ENCODE data around the gene ADAMTS6.
"Not testable (repeated sequence)": the region's sequence is repeated elsewhere in the genome, so short reads cannot be mapped to it uniquely, and the experiment has no call there.

Gene ADAMTS6, protein sequence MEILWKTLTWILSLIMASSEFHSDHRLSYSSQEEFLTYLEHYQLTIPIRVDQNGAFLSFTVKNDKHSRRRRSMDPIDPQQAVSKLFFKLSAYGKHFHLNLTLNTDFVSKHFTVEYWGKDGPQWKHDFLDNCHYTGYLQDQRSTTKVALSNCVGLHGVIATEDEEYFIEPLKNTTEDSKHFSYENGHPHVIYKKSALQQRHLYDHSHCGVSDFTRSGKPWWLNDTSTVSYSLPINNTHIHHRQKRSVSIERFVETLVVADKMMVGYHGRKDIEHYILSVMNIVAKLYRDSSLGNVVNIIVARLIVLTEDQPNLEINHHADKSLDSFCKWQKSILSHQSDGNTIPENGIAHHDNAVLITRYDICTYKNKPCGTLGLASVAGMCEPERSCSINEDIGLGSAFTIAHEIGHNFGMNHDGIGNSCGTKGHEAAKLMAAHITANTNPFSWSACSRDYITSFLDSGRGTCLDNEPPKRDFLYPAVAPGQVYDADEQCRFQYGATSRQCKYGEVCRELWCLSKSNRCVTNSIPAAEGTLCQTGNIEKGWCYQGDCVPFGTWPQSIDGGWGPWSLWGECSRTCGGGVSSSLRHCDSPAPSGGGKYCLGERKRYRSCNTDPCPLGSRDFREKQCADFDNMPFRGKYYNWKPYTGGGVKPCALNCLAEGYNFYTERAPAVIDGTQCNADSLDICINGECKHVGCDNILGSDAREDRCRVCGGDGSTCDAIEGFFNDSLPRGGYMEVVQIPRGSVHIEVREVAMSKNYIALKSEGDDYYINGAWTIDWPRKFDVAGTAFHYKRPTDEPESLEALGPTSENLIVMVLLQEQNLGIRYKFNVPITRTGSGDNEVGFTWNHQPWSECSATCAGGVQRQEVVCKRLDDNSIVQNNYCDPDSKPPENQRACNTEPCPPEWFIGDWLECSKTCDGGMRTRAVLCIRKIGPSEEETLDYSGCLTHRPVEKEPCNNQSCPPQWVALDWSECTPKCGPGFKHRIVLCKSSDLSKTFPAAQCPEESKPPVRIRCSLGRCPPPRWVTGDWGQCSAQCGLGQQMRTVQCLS (N-terminal part only)

DNA sequence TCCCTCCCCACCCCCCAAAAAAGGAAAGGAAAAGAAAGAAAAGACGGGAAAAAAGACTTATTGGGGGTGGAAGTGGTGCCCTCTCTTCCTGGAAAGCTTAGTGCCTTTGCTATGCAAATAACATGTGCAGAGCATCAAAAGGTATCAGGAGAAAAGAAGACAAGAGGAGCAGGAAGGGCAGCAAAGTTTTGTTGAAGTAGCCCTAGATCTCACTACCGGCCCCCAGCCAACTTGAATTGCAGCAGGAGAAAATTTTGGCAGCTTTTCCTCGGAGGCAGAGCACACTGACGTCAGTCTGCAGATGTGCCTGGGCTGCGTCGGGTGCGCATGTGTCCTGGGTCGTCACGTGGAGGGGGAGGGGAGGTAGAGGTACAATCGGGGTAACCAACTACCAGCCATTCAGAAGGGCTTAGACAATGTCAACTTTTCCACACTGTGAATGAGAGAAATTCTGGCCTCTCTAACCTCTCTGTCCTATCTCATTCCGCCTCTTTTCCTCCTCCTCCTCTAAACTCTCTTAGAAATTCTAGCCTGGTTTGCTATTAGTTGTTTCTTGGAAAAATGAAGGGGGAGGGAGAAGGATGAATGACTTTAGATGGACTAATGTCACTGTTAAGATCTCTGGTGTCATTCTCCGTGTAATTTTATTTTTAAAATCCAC, at the start of gene ADAMTS6:
ADAMTS6 (minus strand) TSS at position 286 of the 661 bp plus-strand sequence. CDS start 8,247 bp downstream, outside the sequence.
- peak; percentile 64 for DNase-seq

DNA sequence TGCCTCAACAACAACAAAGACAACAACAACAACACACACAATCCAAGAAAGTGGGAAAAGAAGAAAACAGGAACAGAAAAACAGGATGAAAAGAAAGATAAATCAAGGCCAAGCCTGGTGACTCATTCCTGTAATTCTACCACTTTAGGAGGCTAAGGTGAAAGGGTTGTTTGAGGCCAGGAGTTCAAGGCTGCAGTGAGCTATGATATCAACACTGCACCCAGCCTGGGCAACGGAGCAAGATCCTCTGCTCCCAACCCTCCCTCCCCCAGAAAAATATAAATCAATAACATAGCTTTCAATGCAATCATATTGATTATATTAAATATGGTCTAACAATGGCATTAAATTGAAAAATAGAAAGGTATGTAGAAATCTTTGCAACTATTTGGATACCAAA, 49.2 kb upstream of the ADAMTS6 start:
- no peak for DNase-seq

DNA sequence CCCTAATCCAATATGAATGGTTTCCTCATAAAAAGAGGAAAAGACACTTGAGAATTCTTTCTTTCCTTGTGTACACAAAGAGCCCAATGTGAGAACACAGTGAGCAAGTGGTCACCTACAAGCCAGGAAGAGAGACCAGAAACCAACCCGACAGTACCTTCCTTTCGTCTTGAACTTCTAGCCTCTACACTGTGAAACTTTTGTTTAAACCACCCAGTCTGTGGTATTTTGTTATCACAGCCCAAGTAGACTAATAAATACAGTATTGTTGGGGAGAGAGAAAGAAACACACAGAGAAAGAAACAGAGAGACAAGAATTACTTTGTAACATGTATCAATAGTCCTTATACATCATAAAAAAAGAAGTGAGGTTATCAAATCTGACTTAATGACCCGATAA, 44.0 kb upstream of the ADAMTS6 start:
- no peak for DNase-seq

DNA sequence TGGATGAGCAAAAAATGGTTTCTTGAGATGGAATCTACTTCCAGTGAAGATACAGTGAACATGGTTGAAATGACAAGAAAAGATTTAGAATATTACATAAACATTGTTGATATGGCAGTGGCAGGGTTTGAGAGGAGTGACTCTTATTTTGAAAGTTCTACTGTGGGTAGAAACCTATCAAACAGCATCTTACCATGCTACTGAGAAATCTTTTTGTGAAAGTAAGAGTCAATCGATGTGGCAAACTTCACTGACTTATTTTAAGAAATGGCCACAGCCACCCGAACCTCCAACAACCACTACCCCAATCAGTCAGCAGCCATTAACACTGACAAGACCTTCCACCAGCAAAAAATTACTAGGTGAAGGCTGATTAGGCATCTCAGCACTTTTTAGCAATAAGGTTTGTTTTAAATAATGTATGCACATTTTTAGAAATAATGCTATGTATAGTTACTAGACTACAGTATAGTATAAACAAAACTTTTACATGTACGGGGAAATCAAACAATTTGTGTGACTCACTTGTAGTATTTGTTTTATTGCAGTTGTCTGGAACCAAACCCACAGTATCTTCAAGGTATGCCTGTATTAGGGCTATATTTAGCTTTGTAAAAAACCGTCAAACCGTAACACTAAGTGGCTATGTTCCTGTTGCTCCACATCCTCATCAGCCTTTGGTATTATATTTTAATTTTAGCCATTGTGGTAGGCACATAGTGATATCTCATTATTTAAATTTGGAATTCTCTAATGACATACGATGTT, 30.6 kb upstream of the ADAMTS6 start:
- no peak for DNase-seq

DNA sequence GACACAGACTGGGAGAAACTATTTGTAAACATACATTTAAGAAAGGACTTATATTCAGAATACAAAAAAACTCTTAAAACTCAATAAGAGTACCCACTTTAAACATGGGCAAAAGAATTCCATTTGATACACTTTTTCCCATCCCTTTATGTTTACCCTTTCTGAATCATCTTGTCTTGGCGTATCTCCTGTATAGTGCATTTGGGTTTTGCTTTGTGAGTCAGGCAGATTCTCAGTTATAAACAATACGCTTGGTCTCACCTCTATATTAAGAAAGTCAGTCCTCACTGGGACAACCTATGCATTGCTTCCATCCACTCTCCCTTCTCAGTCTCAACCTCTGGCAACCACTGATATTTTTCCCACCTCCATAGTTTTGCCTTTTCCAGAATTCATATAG, 27.3 kb upstream of the ADAMTS6 start:
- DNase-seq, result no peak

DNA sequence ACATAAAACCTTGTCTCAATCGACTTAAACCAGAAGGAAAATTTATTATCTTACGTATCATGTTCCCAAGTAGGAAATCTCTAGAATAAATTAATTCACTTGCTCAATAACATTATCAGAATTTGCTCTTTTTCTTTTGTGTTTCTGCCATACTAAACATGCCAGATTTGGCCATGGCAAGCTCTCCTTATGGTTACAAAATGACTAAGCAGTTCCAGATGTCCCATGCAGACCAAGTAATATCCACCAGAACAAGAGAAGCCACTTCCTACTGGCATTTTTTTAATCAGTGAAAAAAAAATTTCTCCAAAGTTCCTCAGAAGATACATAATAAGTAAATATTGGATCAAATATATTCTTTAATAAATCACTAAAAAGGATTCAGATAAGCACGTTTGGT, 25.2 kb upstream of the ADAMTS6 start:
- no peak for DNase-seq

DNA sequence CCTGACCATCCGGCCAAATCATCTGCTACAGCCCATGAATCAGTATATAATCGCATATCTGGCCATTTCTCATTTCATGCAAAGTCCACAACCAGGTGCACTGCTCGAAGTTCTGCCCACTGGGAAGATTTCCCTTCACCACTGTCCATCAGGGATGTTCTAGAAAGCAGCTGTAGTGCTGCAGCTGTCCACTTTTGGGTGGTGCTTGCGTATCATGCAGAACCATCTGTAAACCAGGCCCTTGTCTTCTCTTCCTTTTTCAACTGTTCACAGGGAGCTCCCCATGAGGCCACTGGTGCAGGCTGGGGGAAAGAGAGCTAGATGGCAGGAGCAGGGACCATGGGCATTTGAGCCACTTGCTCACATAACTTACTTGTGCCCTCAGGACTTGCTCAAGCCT, 7.4 kb upstream of the ADAMTS6 start:
- no peak for DNase-seq

DNA sequence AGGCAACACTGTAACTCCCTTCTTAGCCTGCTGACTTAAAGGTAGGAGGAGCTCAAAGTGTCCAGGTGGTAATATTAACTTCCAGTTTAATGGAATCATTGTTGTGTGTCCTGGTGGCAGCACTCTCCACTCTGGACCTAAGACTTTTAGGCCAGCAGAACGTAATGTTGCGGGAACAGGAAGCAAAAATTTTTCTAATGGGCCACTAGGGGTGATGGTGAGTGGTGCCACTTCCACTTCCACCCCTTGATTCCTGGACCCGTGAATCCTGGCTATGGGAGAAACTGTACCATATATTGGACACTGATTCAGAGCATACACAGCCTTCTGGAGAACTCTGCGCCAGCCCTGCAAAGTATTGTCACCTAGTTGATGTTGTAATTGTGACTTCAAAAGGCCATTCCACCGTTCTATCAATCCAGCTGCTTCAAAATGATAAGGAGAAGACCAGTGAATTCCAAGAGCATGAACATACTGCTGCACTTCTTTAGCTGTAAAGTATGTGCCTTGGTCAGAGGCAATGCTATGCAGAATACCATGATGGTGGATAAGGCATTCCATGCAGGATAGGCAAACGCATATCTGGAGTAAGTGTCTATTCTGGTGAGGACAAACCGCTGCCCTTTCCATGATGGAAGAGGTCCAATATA, 6.4 kb upstream of the ADAMTS6 start:
- DNase-seq, result not testable (repeated sequence)

DNA sequence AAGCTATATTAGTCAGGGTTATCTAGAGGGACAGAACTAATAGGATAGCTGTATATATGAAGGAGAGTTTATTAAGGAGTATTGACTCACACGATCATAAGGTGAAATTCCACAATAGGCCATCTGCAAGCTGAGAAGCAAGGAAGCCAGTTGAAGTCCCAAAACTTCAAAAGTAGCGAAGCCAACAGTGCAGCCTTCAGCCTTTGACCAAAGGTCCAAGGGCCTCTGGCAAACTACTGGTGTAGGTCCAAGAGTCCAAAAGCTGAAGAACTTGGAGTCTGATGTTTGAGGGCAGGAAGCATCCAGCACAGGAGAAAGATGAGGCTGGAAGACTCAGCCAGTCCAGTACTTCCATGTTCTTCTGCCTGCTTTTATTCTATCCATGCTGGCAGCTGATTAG, 5.1 kb upstream of the ADAMTS6 start:
- DNase-seq, result not testable (repeated sequence)

DNA sequence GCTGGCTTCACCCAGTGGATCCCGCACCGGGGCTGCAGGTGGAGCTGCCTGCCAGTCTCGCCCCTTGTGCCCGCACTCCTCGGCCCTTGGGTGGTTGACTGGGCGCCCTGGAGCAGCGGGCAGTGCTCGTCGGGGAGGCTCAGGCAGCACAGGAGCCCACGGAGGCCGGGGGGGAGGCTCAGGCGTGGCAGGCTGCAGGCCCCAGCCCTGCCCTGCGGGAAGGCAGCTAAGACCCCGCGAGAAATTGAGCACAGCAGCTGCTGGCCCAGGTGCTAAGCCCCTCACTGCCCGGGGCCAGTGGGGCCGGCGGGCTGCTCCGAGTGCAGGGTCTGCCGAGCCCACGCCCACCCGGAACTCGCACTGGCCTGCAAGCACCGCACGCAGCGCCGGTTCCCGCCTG, 3.7 kb upstream of the ADAMTS6 start:
- DNase-seq, result no peak

DNA sequence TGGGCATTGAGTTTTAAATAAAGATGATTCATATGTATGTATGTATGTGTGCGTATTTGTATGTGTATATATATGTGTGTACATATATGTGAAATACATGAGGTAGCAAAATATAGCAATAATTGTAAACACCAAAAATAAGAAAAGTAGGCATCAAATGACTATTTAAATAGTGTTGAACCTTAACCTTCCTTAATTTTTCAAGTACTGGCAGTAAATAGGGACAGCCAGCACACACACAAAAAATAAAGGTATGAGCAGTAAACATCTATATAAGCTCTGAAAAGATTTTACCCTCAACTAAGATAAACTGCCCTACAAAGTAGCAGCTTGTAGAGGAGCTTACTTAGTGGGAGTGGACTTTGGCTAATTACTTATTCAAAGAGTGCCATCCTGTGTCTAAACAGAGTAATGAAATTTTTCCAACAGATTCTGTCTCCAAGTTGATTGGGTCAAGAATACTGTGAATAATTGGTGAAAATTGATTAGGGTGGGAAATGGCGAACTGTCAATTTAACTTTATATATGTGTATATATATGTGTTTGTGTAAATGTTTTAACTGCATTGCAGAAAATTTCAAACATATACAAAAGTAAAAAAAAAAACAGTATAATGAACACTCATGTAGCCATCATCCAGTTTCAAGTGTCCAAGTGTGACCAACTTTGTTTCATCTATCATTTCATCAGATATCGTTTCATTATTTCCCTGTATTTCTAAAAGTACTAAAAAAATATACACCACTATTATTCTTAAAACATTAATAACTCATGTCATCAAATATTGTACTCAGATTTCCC, 2.0 kb upstream of the ADAMTS6 start:
- DNase-seq, result no peak

DNA sequence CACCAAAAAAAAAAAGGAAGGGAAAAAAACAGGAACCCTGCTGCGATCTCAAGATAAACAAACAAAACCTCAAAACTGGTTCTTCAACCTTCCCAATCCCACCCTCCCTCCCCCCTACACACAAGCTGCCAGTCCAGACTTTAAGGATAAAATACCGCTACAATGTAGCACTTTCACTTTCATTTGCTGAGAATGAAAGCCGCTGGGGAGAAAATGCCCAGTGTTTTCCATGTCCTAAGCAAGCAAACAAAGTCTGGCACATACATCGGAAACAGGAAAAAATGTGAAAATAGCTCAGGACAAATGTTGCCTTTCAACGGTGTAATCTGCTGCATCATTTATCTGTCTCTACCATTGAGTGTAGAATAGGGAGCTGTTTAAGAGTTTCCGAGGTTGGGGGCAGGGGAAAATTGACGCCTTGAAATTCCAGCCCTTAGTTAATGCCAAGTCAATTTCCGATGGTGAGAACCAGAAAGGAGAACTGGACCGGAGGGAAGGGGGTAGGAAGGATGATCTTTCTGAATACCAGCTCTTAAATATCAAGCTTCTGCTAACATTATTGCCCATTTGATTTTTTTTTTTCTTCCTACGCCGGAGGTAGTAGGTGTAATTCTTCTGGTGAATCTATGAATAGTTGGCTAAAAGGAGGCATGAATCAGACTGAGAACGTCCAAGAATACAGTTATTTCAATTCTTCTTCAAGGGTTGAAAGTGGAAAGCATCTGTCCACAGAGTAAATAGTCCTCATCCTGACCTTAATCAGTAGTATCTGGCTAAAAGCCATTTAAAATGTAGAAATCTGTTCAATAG, 1.2 kb upstream of the ADAMTS6 start:
- DNase-seq, result no peak

DNA sequence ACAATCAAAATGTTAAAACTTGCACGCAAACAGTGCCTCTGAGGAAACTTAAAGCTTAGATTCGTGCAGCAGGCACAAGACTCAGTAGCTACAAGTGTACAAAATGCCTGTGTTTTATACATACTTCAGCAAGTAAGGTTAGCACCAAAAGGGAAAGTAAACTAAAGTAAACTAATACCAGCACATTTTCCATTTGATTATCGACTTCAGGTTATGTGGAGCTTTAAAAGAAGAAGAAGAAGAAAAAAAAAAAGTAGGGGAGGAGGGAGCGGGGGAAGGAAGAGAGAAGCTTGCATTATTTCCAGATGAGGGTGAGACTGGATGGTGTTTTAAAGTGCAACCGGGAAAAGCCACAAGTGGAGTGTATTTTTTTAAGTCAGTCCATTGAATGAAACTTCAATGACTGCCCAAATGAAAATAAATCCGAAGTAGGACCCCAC, 596 bp upstream of the ADAMTS6 start:
- no peak for DNase-seq

DNA sequence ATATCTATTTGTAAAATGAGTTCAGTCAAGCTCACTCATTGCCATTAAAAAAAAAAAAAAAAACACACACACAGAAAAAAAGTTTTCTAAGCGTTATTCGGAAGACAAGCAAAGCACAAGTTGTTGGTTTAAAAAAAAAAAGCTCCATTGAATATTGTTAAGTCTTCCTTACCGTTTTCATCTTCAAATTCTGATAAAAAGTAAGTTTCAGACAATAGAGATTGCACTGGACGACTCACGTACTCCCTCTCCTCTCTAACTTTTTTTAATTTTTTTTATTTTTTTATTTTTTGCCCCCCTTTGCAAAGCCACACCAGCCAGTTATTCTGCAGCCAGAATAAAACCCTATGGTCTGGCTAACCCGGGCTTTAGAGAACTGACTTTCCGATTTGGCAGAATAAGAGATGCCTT, 544 bp downstream of the ADAMTS6 start:
- DNase-seq, result no peak

DNA sequence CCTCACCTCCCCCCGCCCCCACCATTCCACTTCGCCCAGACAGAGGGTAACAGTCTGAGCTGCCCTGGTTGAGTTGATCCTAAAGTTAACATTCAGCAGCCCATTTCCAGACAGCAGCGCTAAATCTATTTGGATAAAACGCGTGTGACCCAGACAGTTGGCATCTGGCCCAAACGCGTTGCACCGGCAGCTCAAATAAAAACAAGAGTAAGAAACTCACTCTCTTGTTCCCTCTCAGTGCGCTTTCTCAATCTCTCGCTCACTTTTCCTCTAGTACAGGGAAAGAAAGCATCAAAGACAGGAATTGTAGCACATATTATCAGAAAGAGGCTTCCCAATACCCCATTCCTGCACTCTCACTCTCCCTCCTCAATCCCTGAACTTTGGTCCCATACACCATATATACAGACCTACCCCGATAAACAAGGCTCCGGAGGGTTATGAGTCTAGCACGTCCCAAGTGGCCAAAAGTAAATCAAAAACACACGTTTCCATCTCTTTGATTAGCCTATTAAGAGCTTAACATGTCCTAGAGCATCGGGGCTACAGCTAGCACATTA, 1.3 kb downstream of the ADAMTS6 start:
- DNase-seq, result no peak

DNA sequence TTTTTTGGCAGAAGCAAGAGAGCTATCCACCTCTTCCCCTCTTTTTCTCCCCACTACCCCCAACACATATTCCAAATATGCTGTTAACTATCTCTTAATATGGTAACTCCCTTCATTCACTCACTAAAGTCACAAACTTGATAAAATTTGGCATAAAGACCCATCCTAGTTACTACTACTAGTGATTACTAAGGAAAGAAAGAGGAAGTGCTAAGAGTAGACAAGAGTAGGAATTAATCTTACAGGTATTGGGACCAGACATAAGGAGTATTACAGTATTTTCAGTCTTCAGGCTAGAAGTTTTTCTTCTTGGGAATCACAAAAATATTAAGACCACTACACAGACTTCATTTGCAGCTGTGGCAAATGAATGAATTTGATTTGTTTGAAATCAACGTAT, 2.2 kb downstream of the ADAMTS6 start:
- DNase-seq, result no peak

DNA sequence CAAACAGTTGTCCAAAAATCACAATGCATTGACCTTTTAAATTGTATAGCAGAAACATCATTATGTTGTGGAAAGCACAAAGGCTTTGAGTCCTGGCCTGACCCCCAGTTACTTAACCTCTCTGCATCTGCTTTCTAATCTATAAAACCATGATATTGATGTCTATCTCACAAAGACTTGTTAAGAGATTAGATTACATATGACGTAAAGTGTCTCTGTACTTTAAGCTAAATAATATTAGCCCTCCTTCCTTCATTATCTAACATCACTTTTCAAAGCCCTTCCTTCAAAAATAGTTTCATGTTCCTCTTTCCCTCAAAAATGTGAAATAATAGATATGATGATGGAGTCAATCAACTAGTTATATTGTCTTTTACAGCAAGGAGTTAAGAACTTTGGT, 3.4 kb downstream of the ADAMTS6 start:
- DNase-seq, result no peak

DNA sequence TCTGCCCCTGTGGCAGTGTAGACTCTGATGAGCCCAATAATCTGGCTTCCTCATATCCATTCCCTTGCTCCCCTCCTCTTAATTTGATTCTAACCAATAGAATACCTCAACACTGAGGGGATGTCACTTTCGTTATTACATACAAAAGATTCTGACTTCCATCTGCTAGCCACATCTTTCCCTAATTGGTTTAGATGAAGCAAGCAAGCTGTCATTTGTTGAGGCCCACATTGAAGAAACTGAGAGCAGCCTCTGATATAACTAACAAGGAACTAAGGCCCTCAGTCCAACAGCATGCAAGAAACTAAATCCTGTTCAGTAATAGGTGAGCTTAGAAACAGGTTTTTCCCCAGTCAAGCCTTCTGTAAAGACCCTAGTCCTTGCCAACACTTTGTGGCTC, 5.8 kb downstream of the ADAMTS6 start:
- DNase-seq, result no peak

DNA sequence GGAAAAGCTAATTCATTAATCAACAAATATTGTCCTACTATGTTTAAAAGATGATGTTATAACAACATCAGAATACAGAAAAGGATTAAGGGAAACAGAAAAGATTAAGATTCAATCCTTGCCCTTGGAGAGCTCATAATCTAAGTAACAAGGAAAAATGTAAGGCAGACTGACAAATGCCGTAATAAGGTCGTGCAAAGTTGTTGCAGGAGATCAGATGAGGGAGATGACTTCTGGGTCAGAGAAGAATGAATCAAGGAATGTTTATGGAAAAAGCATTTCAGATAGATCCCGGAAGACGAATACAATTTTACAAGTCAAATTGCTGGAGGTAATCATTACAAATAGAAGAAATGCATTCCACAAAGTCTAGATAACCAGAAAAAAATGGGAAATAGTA, 6.4 kb downstream of the ADAMTS6 start:
- DNase-seq, result no peak

Measured in stimulated activated naive CD4-positive, alpha-beta T cell treated with Interleukin-2 at 50 U/mL for 16 hours (primary cell).